HS-27A (cell line): ENCODE measurements around the gene CCDC80.
"Not testable (repeated sequence)": the region's sequence is repeated elsewhere in the genome, so short reads cannot be mapped to it uniquely, and the experiment has no call there.

Source experiments
- DNase-seq: peaks from one replicate; pipeline ENCODE4 v3.0.0-alpha.2; 2012; ENCODE audit warnings: low read depth, missing footprints

The CCDC80 gene

DNA sequence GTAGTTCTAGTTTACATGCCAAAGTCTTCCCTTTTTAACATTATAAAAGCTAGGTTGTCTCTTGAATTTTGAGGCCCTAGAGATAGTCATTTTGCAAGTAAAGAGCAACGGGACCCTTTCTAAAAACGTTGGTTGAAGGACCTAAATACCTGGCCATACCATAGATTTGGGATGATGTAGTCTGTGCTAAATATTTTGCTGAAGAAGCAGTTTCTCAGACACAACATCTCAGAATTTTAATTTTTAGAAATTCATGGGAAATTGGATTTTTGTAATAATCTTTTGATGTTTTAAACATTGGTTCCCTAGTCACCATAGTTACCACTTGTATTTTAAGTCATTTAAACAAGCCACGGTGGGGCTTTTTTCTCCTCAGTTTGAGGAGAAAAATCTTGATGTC, 57.8 kb downstream of the CCDC80 start:
- no peak for DNase-seq

DNA sequence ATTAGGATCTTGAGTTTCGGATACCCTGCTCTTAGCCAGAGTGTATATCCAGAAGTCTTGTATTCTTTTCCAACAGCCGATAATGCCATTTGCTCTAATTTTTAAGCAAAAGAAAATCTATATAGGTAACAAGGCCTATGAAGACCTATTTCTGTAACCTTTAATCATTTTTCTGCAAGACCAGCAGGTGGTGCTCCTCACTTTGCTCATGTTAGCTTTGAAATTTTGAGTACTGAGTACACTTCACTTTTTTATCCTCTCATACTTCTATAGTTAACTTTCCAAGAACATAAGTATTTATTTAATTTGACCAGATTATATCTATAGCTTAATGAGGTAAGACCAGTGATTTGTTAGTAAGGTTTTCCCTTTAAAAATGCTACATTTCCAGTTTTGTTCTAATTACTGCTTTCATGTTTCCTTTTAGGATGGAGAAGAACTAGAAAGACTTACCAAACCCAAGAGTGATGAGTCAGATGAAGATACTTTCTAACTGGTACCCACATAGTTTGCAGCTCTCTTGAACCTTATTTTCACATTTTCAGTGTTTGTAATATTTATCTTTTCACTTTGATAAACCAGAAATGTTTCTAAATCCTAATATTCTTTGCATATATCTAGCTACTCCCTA, 58.6 kb downstream of the CCDC80 start:
- peak; percentile 39 for DNase-seq

DNA sequence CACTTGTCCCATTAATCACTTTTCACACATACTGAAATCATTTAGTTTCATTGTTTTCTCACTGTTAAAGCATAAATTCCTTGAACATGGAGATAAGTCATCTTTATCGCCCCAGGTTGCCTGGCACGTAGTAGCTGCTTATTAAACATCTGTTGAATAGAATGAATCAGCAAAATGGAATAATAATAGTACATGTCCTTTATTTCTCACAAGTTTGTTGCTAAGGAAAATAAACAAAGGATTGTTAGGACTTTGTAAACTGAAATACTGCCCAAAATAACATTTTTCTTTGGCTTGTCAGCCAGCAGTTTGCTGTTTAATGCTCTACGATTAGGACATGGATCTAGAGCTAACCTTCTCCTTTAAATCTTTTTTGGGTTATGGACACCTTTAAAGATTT, 61.2 kb downstream of the CCDC80 start:
- no peak for DNase-seq

DNA sequence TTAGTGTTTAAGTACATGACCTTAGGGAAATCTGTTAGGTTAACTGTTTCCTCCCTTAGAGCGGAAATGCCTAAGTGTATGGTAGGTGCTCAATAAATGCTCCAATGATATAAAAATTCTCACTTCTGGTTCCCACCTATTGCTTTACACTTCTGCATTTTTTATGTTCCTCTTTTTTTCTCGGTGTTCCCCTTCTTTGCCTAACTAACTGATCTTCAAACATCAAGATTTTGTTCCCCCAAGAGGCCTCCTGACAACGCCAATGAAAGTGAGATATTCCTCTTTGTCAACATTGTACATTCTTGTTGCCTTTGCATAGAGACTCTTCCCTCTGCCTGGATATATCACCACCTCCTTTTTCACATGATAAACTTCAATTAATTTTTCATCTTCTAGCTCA, 61.7 kb downstream of the CCDC80 start:
- no peak for DNase-seq

DNA sequence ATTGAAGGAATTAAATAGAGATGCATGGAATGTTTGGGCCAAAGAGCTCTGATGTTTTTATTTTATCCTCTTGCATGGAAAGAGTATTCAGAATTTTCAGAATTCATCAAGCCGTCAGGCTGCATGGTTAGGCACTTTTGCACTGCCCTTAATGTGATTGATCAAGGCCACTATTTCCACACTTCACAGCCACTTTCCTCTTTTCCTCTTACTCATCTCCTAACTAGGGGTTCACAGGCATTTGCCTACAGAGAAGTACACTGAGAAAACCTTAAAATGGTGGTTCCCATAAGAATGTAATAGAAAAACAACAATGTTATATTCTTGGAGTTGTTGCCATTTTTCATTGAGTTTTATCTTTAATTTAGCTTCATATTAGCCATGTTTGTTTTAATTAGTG, 68.2 kb downstream of the CCDC80 start:
- no peak for DNase-seq

DNA sequence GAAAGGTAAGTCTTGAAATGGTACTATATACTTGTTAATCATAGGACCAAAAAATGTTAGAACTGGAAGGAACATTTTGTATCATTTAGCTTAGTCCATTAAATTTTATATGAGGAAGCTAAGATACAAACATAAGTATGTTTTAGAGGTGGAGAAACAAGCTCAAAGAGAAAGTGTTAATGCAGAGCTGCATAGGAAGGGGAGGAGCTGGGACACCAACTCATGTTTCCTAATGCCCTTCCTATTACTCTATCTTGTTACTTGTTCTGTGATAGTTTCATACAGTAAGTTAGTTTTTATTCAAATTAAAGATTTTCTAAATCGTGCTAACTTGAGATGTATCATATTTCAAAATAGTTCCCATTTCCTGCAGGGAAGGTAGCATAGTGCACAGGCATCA, 71.7 kb downstream of the CCDC80 start:
- no peak for DNase-seq

DNA sequence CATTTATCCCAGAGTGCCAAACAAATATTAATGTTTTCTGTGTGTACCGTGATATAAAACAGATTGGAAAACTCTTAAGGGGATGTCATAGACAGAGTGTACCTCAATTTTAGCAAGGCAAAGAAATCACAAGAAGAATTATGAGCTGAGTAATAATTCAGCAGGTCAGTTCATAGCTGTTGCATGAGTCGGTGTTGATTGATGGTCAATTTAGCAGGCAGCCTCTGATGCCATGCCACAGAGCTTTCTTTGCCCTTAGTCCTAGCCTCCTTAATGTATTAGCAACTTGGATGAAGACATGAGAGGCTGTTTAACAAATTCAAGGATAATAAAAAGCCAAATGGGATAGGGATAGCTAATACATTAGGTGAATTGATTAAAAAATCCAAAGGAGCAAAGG, 72.3 kb downstream of the CCDC80 start:
- DNase-seq, result no peak

DNA sequence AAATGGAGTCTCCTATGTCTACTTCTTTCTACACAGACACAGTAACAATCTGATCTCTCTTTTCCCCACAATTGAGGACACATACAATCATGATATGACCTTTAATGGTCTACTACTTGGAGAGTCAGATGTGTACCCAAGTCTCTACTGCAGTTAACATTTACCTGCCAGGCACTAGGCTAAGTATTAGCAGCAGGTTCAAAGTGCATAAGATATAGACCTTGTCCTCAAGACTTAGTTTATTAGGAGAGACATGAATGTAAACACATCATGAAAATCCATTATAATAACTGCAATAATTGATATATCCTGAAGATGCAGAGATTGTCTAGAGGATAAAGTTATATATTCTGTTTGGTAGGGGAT, 76.0 kb downstream of the CCDC80 start:
- DNase-seq, result no peak

DNA sequence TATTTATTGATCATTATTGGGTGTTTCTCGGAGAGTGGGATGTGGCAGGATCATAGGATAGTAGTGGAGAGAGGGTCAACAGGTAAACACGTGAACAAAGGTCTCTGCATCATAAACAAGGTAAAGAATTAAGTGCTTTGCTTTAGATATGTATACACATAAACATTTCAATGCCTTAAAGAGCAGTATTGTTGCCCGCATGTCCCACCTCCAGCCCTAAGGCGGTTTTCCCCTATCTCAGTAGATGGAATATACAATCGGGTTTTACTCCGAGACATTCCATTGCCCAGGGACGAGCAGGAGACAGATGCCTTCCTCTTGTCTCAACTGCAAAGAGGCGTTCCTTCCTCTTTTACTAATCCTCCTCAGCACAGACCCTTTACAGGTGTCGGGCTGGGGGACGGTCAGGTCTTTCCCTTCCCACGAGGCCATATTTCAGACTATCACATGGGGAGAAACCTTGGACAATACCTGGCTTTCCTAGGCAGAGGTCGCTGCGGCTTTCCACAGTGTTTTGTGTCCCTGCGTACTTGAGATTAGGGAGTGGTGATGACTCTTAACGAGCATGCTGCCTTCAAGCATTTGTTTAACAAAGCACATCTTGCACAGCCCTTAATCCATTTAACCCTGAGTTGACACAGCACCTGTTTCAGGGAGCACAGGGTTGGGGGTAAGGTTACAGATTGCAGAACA, 76.5 kb downstream of the CCDC80 start:
- DNase-seq, result not testable (repeated sequence)

DNA sequence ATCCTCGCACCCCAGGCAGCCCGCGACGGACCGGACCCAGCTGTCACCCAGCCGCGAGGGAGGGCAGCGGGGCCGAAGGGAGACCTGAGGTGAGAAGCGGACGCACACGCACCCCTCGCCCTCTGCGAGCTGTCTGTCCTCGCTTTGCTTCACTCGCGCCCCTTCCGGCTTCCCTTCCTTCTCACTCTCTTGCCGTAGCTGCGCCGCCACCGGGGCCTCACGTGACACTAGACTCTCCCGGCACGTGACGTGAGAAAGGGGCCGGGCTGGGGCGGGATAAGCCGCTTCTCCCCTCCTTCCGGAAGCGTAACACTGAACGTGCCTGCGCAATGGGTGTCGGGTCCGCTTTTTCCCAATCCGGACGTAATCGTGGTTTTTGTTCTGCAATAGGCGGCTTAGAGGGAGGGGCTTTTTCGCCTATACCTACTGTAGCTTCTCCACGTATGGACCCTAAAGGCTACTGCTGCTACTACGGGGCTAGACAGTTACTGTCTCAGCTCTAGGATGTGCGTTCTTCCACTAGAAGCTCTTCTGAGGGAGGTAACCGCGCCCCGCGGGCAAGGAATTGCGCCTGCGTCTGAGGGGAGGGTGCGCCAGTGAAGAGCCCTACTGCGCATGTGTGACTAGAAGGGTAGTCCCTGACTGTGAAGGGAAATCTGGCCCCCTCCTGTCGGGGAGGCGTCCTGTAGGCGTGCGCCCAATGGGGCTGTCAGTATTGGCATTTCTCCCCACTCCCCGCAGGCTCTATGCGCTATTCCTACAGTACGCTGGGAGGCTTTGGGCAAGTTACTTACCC, 79.0 kb downstream of the CCDC80 start, which contains the start of the genes ATG3 and SLC35A5:
ATG3 (minus strand) TSS at position 229 of the 796 bp plus-strand sequence. CDS start 434 bp downstream, outside the sequence.
SLC35A5 (plus strand) TSS at position 312 of the 796 bp plus-strand sequence. CDS start 1,359 bp downstream, outside the sequence.
- DNase-seq, result peak; percentile 97

DNA sequence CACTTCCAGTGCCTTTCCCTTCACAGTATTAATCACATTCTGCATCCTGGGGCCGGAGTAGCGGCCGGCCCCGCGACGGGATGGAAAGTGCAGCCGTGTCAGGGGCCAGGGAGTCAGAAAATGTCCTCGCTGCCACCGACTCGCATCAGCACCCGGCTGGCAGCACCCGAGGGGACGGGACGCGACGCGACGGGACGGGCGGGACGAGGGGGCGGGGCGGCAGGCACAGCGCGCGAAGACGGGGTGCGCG, 79.5 kb downstream of the CCDC80 start:
- DNase-seq, result no peak

DNA sequence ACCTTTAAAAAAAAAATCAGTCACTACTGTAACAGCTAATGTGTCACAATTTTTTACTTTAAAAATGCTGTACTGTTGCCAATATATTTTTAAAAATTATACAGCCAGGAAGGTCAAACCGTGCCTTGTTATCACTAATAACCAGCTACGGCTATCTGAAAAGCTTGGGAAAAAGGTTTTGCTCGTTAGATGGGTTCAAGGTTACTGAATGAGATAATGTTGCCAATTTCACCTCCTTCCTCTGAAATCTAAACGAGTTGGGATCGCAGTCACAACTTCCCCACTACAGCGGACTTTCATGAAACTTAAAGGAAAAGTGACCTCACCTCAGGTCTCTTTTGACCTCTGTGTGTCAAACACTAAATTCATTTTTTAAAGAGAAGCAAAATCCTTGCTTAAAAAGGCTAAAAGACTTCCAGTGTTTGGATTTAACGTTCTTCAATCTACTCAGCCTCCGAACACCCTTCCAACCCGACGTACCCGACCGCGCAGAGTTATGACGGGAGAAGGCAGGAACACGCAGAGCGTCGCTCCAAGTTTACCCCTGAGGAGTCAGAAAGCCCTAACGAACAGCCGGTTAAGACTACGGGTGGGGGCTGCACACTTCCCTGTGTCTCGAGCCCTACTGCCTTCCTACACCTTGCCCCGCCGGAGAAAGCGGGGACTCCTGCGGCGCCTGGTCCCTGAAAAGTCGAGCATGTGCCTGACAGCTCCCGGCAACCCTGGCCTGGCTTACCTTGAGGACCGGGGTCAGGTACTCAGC, 80.0 kb downstream of the CCDC80 start:
- DNase-seq, result peak; percentile 66

DNA sequence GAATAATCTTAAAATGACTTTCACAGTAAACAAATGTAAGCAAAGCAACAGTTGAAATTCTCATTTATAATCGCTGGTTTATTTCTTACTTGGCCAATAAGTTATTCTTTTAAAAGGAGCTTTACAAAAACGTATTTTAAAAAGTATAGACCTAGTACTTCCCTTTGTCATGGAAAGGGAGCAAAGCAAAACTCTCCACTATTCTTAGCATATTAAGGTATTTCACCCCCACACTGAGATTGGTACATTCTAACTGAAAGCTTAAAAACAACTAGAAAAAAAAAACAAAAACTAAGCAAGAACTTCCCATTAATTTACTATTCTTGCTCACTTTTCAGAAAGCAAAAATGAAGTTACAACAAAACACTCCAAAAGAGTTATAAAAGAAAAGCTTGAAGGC, 80.6 kb downstream of the CCDC80 start:
- no peak for DNase-seq

DNA sequence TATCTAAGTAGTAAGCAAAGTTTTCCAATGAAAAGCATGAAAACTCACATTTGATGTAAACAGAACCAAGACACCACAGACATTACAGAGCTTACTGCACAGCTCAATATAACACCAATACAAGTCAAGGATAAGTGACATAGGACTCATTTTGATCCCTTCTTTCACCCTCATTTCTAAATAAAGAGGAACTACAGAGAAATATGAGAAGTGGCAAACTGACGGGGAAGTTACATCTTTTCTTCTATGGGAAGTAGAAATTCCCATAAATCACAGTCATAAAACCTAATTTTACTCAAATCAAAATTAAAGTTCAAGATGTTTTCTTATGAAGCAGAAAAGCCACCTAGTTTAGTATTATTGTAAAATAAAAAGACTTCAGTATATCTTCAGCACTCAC, 83.0 kb downstream of the CCDC80 start:
- DNase-seq, result no peak

DNA sequence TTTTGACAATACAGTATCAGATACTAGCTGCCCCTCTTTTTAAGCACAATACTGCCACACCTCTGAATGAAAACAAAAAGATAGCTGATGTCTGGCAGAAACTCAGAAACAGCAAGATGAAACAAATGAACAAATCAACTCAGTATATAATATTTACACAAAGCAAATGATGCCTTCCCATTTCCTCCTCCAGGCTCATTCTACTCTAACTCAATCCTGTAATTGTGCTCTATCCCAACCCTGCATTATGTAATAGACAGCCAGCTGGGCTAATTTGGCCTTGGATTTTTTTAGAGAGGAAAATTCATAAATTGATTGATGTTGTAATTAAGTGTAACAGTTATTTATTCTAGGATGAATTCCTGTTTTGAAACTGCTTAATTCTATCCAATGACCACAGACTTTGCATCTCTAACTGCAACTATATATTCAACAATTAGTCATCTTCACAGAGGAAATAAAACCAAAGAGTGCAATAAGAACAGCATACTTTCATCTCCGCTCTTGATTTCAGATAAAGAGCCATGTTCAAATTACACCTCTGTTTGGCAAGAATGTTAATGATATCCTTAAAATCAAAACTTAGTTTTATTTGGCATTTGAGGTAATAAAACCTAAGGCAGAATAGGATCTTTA, 85.3 kb downstream of the CCDC80 start:
- no peak for DNase-seq

DNA sequence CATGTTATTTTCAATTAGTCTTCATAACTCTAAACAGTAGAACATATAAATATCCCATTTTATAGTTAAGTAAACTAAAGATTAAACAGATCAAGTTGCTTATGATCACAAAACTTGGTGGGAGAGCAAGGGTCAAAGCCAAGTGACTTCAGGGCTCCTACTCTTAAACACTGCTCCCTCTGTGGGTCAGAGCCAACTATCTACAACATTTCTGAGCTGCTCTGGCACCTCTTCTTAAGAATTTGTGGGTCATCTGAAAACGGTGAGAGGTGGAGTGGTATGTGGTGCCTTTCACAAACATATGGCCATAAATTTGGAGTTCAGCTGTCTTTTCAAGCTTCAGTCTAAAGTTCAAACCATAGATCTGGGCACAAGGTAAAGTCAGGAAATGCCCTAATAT, 90.1 kb downstream of the CCDC80 start:
- no peak for DNase-seq
